IPS-18a (cell line): ENCODE results near the gene ARPC5.

Experiments
- H3K27ac ChIP-seq: one replicate; pipeline ENCODE4 v1.5.1; 2013; ENCODE audit warnings: low read length
- H3K27me3 ChIP-seq: one replicate; pipeline ENCODE4 v1.6.1; 2013; ENCODE audit warnings: mild to moderate bottlenecking, low read length; ENCODE audit not compliant: control insufficient read depth, insufficient read depth
- H3K36me3 ChIP-seq: one replicate; pipeline ENCODE4 v1.6.1; 2013; ENCODE audit warnings: low read depth, low read length; ENCODE audit not compliant: control insufficient read depth
- H3K4me1 ChIP-seq: one replicate; pipeline ENCODE4 v1.6.1; 2013; ENCODE audit warnings: low read depth, low read length; ENCODE audit not compliant: control insufficient read depth
- H3K4me3 ChIP-seq: one replicate; pipeline ENCODE4 v1.5.1; 2013; ENCODE audit warnings: low read length
- H3K9ac ChIP-seq: one replicate; pipeline ENCODE4 v1.6.1; 2013; ENCODE audit warnings: mild to moderate bottlenecking, low read length, moderate library complexity
- H3K9me3 ChIP-seq: one replicate; pipeline ENCODE4 v1.6.1; 2013; ENCODE audit warnings: low read depth, low read length; ENCODE audit not compliant: control insufficient read depth

ARPC5 gene

DNA sequence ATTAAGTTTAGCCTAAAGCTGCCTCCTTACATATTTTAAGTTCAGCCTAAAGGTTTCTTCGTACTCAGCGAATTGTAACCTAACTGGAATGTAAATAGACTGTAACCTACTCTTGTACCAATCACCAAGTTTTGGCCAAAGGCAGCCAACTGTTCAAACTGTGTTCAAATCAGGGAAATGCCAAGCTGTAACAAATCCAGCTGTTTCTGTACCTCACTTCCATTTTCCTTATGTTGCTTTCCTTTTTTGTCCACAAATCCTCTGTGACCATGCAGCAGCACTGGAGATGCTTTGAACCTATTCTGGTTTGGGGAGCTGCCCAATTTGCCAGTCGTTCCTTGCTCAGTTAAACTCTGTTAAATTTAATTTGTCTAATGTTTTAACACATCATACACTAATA is 20.8 kb upstream of the ARPC5 start:
- no peaks in the 10 kb centered on the region for H3K27me3 ChIP-seq
- H3K36me3 ChIP-seq: no peaks in the 10 kb centered on the region
- H3K9ac ChIP-seq: no peak overlapping the region
- H3K4me3 ChIP-seq: no peak overlapping the region
- H3K27ac ChIP-seq: no peak overlapping the region
- no peaks in the 10 kb centered on the region for H3K9me3 ChIP-seq
- no peaks in the 10 kb centered on the region for H3K4me1 ChIP-seq

DNA sequence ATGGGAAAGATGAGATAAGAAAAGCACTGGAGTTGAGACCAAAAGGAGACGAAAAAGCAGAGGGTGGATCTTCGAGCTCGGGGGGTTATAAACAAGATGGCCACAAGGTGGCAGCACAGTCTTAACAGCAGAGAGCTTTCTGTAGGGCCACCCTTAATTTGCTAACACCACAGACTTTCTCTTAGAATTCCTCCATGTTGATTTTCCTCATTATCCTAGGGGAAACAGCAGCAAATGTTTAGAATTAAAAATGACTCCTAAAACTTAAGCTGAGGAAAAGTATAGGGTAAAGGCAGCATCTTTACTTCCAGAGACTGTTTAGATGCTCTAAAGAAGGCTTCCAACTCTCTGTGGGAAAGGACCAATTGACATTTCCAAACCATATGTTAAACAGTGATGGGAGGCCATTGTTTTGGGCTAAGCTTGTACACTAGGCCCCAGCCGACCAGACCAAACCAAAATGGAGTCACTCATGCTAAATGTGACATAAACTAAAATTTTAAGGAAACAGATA is 20.0 kb upstream of the ARPC5 start:
- H3K9ac ChIP-seq: no peak overlapping the region
- H3K27ac ChIP-seq: no peak overlapping the region
- H3K9me3 ChIP-seq: no peaks in the 10 kb centered on the region
- H3K4me1 ChIP-seq: no peaks in the 10 kb centered on the region
- H3K36me3 ChIP-seq: no peaks in the 10 kb centered on the region
- H3K4me3 ChIP-seq: no peak overlapping the region
- H3K27me3 ChIP-seq: no peaks in the 10 kb centered on the region

DNA sequence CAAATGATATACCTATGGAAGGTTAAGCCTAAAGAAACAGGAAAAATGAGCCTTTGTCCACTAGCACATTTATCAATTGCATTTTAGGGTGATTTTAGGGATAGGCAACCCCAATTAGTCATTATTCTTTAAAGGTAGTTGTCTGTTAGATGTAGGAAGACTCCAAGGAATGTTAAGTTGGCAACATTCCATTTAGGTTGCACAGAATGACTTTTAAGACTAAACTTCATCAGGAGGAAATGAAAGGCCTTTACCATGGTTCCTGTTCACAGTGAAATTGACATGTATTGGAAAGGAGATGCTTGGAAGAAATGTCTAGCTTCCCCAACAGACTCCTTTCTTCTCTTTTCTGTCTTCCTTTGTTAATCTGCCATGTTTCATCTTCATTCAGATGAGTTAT is 19.1 kb upstream of the ARPC5 start:
- Histone ChIP-seq H3K36me3 (no peaks in the 10 kb centered on the region), H3K27ac (no peak overlapping the region), H3K4me1 (no peaks in the 10 kb centered on the region), H3K9ac (no peak overlapping the region), H3K4me3 (no peak overlapping the region), H3K27me3 (no peaks in the 10 kb centered on the region), H3K9me3 (no peaks in the 10 kb centered on the region)

DNA sequence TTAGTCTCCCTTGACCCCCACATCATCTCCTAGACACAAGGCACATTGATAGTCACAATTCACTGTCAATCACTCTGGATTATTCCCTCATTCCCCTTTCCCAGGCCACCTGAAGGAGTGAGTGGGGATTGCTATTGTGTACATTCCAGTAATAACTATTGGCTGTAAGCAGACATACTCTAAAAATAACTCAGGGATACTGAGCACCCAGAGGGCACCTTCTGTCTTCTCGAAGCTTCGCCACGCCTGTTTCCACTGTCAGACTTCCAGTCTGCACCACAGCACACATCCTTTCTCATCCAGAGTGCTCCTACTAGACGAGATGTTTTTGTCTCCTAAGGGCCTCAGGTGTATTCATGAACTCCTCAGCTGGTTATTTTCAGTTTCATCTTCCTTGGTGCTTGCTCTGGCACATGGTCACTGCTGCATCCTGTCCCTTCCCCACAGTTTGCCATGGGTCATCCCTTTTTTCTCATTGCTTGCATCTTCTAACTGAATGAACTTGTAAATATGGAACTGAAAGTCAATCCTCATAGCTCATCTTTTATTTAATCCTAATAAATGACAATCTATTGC is 18.4 kb upstream of the ARPC5 start:
- H3K4me3 ChIP-seq: no peak overlapping the region
- no peaks in the 10 kb centered on the region for H3K9me3 ChIP-seq
- no peak overlapping the region for H3K9ac ChIP-seq
- no peaks in the 10 kb centered on the region for H3K27me3 ChIP-seq
- H3K36me3 ChIP-seq: no peaks in the 10 kb centered on the region
- H3K27ac ChIP-seq: no peak overlapping the region
- H3K4me1 ChIP-seq: no peaks in the 10 kb centered on the region

DNA sequence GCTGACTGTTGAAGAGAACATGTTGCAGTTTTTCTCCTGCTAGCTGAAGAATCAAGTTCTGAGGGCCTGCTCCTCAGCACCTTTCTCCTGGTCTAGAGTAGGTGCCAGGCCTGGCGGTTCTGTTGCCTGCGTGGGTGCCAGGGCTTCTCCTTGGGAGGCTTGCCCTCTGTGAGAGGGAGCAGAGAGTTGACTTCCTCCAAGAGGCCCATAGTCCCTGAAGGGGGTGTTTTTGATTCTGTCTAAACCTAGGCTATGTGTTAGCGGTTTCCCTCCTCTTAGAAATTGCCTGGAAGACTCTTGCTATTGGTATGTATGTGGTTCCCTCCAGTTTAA is 17.8 kb upstream of the ARPC5 start:
- H3K9me3 ChIP-seq: no peaks in the 10 kb centered on the region
- no peak overlapping the region for H3K4me3 ChIP-seq
- no peaks in the 10 kb centered on the region for H3K27me3 ChIP-seq
- H3K36me3 ChIP-seq: no peaks in the 10 kb centered on the region
- H3K9ac ChIP-seq: no peak overlapping the region
- H3K4me1 ChIP-seq: no peaks in the 10 kb centered on the region
- no peak overlapping the region for H3K27ac ChIP-seq

DNA sequence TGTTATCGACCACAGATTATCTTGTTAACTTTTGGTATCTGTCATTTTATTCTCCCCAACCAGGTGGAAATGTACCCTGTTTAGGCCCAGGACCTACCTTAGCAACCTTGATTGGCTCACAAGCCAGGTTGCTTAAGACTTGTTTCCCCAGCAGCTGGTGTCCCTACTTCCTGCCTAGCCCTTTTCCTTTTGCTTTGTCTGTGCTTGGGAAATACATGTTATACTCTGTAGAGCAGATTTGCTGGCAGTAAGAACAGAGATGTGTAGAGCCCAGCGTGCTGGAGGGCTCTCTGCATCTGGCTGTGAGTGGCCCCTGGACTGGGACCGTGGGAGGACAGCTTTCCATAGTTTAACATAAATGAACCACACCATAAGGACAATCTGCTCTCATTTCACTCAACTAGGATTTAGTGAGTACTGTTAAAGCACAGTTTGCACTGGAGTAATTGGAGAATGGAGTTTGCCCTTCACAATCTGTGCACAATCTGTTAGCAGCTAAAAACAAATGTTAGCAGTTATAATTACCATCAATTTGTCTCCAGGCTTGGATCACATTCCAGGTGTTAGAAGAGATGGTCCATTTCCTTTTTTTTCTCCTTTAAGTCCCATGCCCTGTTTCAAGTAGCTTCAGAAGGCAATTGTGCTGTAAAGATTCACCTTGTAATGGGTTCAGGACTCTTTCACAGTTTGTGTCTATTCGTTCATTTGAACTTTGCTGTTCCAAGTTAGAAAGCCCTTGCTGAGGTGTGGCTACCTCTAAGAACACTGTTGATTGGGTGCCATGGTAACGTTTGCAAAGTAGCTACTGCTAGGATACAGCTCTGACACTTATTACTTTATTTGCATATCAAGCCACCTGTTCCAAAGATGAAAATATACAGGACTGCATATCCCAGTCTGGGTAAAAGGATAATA is 17.2 kb upstream of the ARPC5 start, which contains the start of gene APOBEC4:
TSS of gene APOBEC4 (minus strand) at position 770 of the 915 bp plus-strand sequence. CDS start 4,535 bp downstream, outside the sequence.
- H3K9ac ChIP-seq: no peak within 1 kb of the TSS
- H3K27ac ChIP-seq: no peak within 1 kb of the TSS
- H3K4me3 ChIP-seq: no peak within 1 kb of the TSS
- H3K4me1 ChIP-seq: no peaks in the 10 kb centered on the region
- H3K9me3 ChIP-seq: no peaks in the 10 kb centered on the region
- no peaks in the 10 kb centered on the region for H3K27me3 ChIP-seq
- H3K36me3 ChIP-seq: no peaks in the 10 kb centered on the region

DNA sequence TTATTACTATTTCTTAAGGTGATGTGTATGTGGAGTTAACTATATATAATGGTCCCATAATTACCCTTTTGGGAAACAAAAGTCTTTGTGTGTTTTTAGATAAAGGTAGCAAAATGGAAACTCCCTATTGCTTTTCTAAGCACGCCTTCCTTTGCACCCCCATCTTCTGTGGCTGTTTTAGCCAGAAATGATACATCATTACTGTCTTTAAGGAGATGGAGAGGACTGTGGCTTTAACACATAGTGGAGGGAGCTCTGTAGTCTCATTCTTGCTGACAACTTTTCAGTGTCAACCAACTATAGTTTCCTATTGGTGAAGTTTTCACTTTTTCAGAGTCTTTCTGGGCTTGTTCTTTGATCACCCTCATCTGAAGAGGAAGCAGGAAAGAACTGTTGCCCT is 16.5 kb upstream of the ARPC5 start:
- H3K9me3 ChIP-seq: no peaks in the 10 kb centered on the region
- no peaks in the 10 kb centered on the region for H3K27me3 ChIP-seq
- H3K9ac ChIP-seq: no peak overlapping the region
- no peak overlapping the region for H3K27ac ChIP-seq
- H3K36me3 ChIP-seq: no peaks in the 10 kb centered on the region
- no peak overlapping the region for H3K4me3 ChIP-seq
- H3K4me1 ChIP-seq: no peaks in the 10 kb centered on the region

DNA sequence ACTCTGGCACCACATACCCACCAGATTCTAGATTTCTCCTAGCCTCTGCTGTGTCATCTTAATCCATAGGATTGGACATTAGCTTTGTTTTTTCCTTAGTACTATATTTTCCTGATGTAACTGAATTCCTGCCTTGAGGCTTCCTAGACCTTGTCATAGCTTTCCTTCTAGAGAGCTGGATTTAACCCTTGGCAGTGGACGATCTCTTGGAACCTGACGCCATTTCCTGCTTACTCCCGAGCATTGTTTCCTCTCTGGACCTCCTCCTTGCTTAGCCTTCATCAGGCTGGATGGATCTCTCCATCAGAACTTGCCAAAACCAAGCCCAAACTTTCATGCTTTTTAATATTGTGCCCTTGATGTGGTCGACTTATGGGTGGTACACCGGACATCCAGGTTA is 16.0 kb upstream of the ARPC5 start:
- H3K36me3 ChIP-seq: no peaks in the 10 kb centered on the region
- H3K27me3 ChIP-seq: no peaks in the 10 kb centered on the region
- H3K9me3 ChIP-seq: no peaks in the 10 kb centered on the region
- H3K27ac ChIP-seq: no peak overlapping the region
- no peak overlapping the region for H3K4me3 ChIP-seq
- H3K4me1 ChIP-seq: no peaks in the 10 kb centered on the region
- no peak overlapping the region for H3K9ac ChIP-seq

DNA sequence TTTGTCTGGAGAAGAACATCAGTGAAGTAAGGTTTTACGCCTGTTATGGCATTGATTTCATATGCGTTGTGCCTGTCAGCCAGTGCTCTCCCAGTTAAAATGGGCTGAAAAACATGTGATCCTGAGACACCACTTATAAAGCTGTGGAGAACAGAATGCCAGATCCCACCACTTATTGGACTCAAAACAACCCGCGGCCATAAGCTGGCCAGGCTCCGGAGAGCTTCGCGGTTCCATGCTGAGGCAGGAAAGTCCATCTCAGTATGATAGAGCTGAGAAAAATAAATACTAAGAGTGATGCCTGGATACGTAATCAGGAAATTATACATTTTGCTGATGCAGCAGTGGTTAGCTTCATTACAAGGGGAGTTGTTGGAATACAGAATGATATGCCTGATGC is 12.5 kb upstream of the ARPC5 start:
- Histone ChIP-seq H3K4me3 (no peak overlapping the region), H3K36me3 (no peaks in the 10 kb centered on the region), H3K27me3 (no peaks in the 10 kb centered on the region), H3K9me3 (no peaks in the 10 kb centered on the region), H3K27ac (no peak overlapping the region), H3K9ac (no peak overlapping the region), H3K4me1 (no peaks in the 10 kb centered on the region)

DNA sequence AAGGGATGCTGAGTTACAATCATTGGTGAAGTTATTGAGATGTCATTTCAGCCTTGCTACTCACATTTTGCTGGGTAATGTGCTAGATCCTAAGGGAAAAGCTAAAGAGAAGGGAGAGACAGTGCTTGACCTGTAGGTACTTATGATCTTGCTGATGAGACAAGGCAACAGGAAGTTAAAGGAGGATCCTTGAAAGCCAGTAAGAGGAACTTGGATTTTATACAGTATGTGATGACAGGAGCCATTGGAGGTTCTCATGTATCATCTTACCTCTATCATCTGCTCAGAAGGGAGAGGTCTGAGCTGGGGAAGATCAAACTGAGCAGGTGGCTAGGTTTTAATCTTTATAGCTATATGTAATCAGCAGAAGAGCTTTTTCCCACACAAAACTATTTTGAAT is 11.2 kb upstream of the ARPC5 start:
- H3K36me3 ChIP-seq: no peaks in the 10 kb centered on the region
- H3K4me1 ChIP-seq: no peaks in the 10 kb centered on the region
- H3K9ac ChIP-seq: no peak overlapping the region
- no peaks in the 10 kb centered on the region for H3K9me3 ChIP-seq
- no peak overlapping the region for H3K27ac ChIP-seq
- H3K27me3 ChIP-seq: no peaks in the 10 kb centered on the region
- H3K4me3 ChIP-seq: no peak overlapping the region

DNA sequence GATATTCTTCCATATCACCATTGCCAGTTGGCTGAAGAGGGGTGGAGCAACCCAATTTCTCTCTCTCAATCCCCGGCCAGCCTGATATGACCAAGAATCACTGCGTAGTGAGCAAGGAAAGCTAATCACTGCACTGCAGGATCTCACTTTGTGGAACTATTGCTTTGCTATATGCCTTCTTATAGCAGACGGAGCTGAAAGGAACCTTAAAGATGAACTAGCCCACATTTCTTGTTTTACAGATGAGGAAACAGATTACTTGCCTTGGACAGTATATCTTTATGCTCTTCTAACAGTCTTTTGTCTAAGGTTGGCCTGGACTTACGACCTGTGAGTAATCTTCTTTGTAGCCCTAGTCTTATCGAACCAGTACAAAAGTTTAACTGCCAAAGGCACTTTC is 9.9 kb upstream of the ARPC5 start:
- Histone ChIP-seq H3K27me3 (no peaks in the 10 kb centered on the region), H3K4me1 (no peaks in the 10 kb centered on the region), H3K9ac (no peak overlapping the region), H3K4me3 (no peak overlapping the region), H3K36me3 (no peaks in the 10 kb centered on the region), H3K27ac (no peak overlapping the region), H3K9me3 (no peaks in the 10 kb centered on the region)

DNA sequence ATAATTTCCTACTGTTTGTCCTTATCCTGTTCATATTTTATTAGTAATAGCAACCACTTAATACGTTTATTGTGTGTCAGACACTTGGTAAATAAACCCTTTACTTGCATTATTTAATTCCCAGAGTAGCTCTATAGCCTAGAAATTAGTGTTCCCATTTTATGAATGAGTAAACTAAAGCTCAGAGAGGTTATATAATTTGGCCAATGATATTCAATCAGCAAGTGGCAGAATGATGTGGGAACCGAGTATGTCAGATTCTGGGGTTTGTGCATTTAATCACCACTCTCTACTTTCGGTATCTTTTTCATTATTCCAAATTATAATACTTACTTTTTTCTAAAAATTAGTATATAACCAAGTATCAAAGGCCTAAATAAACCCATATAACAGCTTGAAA is 6.6 kb upstream of the ARPC5 start:
- Histone ChIP-seq H3K27me3 (peaks cover 2% of the 10 kb centered on the region), H3K4me1 (no peaks in the 10 kb centered on the region), H3K27ac (no peak overlapping the region), H3K9ac (no peak overlapping the region), H3K9me3 (no peaks in the 10 kb centered on the region), H3K4me3 (no peak overlapping the region), H3K36me3 (no peaks in the 10 kb centered on the region)
